Measurements from ENCODE around the gene HS6ST3.

DNA sequence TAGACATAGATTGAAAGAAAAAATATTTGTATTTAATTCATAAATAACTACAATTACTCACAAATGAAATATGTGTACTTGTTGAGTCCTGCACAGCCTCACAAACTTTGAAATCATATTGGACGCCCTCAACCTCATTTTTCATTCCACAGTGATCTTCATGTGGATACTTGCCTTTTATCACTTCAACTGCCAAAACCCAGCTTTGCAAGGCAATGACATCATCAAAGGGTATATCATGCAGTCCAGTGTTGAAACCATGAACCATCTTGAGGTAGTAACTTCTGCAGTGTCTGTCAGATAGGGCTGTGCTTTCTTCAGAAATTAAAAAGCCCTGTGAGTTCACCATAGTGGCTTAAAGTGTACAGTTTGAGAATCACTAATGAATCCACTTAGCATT lies 82.2 kb downstream of the HS6ST3 start:
- TF ChIP-seq TGIF2 (CRISPR knock-in tag; IDR thresholded peaks at IDR 0.05) (no peak), ESRRA (CRISPR knock-in tag; IDR thresholded peaks at IDR 0.05; ENCODE audit: low read depth) (no peak), POLR2A (IDR thresholded peaks at IDR 0.05; ENCODE audit: insufficient read depth in 1 of 2, low read depth in 2 of 2, low read length in 2 of 2) (no peak), ZNF234 (CRISPR knock-in tag; conservative IDR thresholded peaks at IDR 0.05) (no peak), MYNN (CRISPR knock-in tag; IDR thresholded peaks at IDR 0.05; ENCODE audit: low read depth) (no peak), POLR2AphosphoS5 (IDR thresholded peaks at IDR 0.05; ENCODE audit: low read depth, low read length) (no peak), ZNF792 (CRISPR knock-in tag; IDR thresholded peaks at IDR 0.05) (no peak), ZBTB20 (CRISPR knock-in tag; IDR thresholded peaks at IDR 0.05; ENCODE audit: borderline replicate concordance, low read depth) (no peak), FOSL2 (CRISPR knock-in tag; IDR thresholded peaks at IDR 0.05) (no peak), NFKB2 (CRISPR knock-in tag; IDR thresholded peaks at IDR 0.05; ENCODE audit: borderline replicate concordance) (no peak)
- TF ChIP-seq, protein P1, sequence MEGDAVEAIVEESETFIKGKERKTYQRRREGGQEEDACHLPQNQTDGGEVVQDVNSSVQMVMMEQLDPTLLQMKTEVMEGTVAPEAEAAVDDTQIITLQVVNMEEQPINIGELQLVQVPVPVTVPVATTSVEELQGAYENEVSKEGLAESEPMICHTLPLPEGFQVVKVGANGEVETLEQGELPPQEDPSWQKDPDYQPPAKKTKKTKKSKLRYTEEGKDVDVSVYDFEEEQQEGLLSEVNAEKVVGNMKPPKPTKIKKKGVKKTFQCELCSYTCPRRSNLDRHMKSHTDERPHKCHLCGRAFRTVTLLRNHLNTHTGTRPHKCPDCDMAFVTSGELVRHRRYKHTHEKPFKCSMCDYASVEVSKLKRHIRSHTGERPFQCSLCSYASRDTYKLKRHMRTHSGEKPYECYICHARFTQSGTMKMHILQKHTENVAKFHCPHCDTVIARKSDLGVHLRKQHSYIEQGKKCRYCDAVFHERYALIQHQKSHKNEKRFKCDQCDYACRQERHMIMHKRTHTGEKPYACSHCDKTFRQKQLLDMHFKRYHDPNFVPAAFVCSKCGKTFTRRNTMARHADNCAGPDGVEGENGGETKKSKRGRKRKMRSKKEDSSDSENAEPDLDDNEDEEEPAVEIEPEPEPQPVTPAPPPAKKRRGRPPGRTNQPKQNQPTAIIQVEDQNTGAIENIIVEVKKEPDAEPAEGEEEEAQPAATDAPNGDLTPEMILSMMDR (CRISPR knock-in tag; IDR thresholded peaks at IDR 0.05): no peak
- TF ChIP-seq, protein P2, sequence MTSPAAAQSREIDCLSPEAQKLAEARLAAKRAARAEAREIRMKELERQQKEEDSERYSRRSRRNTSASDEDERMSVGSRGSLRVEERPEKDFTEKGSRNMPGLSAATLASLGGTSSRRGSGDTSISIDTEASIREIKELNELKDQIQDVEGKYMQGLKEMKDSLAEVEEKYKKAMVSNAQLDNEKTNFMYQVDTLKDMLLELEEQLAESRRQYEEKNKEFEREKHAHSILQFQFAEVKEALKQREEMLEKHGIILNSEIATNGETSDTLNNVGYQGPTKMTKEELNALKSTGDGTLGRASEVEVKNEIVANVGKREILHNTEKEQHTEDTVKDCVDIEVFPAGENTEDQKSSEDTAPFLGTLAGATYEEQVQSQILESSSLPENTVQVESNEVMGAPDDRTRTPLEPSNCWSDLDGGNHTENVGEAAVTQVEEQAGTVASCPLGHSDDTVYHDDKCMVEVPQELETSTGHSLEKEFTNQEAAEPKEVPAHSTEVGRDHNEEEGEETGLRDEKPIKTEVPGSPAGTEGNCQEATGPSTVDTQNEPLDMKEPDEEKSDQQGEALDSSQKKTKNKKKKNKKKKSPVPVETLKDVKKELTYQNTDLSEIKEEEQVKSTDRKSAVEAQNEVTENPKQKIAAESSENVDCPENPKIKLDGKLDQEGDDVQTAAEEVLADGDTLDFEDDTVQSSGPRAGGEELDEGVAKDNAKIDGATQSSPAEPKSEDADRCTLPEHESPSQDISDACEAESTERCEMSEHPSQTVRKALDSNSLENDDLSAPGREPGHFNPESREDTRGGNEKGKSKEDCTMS (CRISPR knock-in tag; conservative IDR thresholded peaks at IDR 0.05): no peak
